ENCODE data around the gene UAP1L1.
A peak's percentile ranks its signal among the peaks of the same experiment; 100 is the strongest.
"Not testable (repeated sequence)": the region's sequence is repeated elsewhere in the genome, so short reads cannot be mapped to it uniquely, and the experiment has no call there.

The UAP1L1 gene

DNA sequence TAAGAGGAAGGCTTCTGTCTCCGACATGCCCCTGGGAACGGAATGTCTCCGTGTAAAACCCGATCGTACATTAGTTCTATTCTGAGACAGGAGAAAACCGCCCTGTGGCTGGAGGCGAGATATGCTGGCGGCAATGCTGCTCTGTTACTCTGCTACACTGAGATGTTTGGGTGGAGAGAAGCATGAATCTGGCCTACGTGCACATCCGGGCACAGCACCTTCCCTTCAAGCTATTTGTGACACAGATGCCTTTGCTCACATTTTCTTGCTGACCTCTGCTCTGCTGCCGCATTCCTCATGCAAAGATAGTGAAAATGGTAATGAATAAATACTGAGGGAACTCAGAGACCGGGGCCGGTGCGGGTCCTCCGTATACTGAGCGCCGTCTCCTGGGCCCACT lies 39.4 kb downstream of the UAP1L1 start:
- DNase-seq, result no peak

DNA sequence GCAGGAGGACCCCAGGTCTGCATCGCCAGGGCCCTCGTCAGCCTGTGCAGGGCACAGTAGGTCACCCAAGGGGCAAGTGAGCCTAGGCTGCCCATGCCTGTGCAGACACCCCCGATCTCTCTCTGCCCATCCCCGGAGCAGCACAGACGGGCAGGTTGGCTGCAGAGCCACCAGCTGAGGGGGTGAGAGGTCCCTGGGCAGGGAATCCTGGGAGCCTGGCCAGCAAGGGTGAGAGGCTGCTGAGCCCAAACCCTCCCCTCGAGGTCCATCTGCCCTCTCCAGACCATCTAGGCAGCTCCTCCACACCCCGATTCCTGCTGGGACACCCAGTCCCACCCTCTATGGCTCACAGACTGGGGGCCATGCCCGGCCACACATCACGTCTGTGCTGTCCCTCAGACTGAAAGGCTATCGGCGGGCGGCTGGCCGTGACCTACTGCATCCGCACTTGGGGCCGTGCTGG lies 40.0 kb downstream of the UAP1L1 start:
- no peak for DNase-seq

DNA sequence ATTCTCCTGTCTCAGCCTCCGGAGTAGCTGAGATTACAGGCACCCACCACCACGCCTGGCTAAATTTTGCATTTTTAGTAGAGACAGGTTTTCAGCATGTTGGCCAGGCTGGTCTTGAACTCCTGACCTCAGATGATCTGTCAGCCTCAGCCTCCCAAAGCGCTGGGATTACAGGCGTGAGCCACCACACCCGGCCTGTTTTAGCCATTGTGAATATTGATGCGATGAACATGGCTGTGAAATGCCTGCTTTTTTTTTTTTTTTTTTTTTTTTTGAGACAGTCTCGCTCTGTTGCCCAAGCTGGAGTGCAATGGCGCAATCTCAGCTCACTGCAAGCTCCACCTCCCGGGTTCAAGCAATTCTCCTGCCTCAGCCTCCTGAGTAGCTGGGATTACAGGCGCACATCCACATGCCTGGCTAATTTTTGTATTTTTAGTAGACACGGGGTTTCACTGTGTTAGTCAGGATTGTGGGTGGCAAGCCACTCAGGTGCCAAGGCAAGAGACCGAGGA lies 40.8 kb downstream of the UAP1L1 start:
- DNase-seq, result not testable (repeated sequence)

DNA sequence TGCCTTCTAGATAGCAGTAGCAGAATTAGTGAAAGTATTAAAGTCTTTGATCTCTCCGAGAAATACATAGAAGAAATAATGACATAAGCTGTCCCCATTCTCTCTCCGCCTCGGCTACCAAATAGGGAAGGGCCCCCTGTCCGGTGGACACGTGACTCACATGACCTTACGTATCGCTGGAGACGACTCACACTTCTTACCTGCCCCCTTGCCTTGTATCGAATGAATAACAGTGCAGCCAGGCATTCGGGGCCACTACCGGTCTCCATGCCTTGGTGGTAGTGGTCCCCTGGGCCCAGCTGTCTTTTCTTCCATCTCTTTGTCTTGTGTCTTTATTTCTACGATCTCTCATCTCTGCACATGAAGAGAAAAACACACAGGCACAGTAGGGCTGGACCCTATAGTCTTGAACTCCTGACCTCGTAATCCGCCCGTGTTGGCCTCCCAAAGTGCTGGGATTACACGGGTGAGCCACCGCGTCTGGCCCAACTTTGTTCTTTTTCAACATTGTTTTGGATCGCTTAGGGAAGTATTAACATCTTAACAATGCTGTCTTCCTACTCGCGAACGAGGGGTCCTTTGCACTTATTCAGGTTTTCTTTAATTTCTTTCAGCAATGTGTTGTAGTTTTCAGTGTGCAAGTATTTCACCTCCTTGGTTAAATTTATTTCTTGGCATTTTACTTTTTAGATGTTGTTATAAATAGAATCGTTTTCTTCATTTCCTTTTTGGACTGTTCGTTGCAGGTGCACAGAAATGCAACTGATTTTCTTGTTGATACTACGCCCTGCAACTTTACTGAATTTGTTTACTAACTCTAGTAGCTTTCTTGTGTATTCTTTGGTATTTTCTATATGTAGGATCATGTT lies 44.8 kb downstream of the UAP1L1 start:
- DNase-seq, result not testable (repeated sequence)

DNA sequence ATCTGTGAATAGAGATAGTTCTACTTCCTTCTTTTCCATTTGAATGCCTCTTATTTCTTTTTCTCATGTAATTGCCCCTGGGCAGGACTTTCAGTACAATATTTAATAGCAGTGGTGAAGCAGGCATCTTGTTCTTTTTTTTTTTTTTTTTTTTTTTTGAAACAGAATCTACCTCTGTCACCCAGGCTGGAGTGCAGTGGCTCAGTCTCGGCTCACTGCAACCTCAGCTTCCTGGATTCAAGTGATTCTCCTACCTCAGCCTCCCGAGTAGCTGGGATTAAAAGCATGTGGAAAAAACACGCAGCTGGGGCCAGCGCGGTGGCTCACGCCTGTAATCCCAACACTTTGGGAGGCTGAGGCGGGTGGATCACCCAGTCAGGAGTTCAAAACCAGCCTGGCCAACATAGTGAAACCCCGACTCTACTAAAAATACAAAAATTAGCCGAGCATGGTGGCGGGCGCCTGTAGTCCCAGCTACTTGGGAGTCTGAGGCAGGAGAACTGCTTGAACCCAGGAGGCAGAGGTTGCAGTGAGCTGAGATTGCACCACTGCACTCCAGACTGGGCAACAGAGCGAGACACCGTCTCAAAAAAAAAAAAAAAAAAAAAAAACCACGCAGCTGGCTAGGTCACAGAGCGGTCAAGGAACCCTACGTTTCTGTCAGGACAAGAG lies 45.6 kb downstream of the UAP1L1 start:
- DNase-seq, result not testable (repeated sequence)

DNA sequence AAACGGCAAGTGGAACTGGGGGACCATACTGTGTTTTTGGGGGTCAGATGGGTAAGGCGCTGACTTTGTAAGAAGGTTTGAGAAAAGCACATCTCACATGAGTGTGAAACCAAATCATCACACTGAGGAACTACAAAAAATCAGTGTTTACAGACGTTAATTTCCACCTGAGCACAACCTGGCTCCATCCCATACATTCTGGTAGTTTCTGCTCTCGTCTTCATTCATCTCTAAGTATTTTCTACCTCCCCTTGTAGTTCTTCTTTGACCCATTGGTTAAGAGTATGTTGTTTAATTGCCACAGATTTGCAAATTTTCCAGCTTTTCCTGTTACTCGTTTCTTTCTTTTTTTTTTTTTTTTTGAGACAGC lies 46.1 kb downstream of the UAP1L1 start:
- DNase-seq, result no peak

DNA sequence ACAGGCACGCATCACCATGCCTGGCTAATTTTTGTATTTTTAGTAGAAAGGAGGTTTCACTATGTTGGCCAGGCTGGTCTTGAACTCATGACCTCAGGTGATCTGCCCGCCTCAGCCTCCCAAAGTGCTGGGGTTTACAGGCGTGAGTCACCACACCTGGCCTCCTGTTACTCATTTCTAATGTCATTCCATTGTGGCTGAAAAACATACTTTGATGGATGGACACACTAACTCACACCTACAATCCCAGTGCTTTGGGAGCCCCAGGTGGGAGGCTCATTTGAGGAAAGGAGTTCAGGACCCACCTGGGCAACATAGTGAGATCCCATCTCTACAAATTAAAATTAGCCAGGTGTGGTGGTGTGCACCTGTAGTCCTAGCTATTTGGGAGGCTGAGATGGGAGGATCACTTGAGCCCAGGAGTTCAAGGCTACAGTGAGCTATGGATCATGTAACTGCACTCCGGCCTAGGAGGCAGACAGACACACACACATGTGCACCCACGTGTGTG lies 46.7 kb downstream of the UAP1L1 start:
- not testable (repeated sequence) for DNase-seq

DNA sequence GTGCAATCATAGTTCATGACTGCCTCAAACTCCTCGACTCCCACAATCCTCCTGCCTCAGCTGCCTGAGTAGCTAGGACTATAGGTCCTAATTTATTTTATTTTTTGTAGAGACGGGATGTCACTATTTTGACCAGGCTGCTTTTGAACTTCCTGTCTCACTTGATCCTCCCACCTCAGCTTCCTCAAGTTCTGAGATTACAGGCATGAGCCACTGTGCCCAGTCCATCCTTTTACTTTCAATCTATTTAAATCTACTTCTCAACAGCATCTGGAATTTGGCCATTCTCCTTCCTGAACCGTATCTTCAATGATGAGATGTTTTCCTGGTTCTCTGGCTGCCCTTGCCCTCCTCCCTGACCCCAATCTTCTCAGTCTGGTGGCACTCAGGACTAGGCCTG lies 49.5 kb downstream of the UAP1L1 start:
- no peak for DNase-seq

DNA sequence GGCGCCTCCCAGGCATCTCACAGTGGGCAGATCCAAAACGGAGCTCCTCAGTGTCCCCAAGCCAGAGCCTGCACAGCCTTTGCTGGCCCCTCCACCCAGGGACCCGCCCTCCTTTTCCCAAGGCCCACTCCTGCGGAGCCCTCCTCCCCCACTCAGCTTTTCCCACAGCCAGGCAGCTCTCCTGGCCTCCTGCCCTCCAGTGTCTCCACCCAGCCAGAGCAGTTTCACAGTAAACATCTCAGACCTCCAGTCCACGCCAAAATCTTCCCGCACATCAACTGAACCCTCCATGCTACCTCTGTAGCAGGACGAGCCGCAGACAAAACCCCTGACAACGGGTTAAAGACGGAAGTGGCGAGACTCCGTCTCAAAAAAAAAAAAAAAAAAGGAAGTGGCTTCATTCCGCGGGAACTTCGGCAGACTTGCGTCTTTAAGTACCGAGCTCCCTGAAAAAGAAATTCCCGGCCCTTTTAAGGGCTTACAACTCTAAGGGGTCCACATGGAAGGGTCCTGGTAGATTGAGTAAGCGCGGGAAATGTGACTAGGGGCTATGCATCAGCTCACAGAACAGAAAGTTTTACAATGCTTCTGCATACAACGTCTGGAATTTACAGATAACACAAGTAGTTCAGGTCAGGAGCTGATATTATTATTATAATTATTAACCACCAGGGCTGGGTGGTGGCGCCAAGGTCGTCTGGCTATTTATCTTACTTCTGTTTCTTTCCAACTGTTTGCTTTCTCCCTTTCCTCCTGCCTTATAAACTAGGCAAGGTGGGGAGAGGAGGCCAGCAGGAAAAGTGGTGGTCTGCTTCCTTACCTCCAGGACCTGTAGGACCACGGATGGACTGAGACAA lies 50.2 kb downstream of the UAP1L1 start:
- no peak for DNase-seq

DNA sequence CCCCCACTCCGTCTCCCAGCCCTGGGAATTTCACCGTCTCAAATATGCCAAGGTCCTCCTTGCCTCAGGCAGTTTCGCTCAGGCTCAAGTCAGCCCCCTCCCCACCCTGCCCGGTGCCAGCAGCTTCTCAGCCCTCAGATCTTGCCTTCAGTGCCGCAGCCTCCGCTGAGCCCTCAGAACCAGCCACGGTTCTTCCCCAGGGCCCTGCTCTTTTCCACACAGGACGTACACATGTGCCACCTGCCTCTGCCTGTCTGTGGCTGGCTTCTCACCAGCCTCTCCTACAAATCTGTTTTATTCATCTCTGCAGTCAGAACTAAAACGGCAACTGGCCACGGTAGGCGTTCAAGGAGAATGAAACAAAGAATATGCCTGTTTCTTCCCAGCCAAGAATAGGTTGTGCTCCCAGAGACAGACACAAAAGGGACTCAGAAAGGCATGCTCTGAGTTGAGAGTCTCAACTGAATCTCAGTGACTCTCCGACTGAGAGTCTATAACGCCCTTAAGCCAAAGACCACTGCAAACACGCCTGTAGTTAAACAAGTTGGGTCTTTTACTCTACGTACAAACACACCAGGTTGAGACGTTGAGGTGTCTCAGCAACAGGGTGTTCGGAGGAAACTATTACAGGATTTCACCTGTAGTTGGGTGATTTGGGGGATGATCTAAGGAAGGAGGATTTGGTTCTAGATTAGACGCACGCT lies 51.0 kb downstream of the UAP1L1 start:
- no peak for DNase-seq

DNA sequence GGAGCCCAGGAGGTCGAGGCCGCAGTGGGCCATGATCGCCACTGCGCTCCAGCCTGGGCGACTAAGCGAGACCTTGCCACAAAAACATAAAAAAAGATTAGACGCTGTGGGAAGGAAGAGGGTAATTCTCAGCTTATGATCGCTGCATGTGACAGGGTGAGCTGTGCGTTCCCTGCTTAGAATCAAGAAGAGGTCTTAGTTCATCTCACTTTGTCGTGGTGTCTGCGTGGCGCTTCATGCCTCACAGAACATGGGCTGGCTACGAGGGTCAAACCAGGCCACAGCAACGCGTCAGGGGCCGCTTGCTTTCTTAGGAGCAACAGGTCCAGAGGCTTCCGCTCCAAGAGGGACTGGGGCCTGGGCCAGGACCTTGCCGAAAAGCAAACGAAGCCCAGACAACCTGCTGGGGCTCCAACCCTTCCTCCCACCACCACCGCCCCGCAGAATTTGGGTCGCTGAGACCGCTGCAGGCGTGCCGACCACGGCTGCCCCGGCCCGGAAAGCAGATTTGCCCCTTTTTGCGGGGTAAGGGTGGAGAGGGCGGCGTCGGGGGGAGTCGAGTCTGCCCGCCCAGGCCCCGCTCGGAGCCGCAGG lies 51.6 kb downstream of the UAP1L1 start:
- DNase-seq, result no peak

DNA sequence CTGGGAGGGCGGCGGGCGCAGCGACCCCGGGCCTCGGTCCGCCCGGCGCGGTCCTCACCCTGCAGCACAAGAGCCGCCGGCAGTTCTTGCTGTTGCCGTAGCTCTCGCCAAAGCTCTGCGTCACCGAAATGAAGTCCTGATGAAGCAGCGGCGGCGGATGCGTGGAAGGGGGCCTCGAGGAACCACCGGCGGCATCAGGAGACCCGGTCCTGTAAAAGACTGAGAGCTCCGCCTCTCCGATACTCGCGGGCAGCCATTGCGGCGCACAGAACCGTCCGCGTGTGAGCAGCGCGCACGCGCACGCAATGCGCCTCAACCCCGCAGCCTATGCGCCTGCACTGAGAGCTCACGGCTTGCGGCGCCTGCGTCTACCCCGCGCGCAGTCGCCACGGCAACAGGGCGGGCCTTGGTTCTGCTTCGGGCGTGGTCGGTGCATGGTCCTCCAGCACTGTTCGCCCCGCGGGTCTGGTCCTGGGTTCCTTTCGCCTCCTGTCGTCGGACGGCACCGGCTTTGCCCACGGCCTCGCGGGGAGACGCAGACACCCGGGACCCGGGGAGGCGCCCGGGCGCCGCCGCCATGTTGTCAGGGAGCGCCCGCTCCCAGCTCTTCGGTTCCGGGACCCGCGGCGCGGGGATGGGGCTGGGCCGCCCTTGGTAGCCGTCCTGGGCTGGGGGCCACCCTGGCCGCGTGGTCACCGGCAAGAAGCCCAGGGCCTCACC lies 52.3 kb downstream of the UAP1L1 start:
- DNase-seq, result peak; percentile 88

DNA sequence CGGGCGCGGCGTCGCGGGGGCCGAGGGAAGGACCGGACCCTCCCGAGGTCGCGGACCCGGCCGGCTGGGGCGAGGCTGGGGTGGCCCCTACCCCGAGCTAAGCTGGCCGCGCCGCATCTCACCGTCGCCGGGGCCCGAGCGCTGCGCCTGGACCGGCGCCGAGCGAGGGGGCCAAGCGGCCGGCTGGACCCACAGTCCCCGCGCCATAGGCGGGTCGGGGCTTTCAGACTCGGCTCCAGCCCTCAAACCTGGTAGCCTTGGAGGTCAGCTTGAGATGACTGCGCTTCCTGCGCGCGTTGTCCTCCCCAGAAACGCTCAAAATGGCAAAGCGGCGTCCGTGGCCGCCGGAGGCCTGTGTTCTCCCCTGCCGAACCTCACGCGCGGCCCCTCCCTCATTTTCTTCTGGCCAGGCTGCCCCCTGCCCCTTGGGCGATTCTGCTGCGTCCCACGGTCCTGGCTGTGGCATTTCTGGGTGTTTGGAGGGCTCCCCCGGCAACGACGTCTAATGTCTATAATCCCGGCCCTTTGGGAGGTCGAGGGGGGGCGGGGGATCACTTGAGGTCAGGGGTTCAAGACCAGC lies 52.9 kb downstream of the UAP1L1 start:
- DNase-seq, result no peak
